Measurements from ENCODE around the gene RAC3.

GRCh38 chr17:82077617-82078358 is 46.3 kb downstream of the RAC3 start:
- TF ChIP-seq CTCF (IDR thresholded peaks at IDR 0.05) (no peak), POLR2A (IDR thresholded peaks at IDR 0.05) (no peak)

All from testis (tissue), 2 donors.